GM18909 (cell line): ENCODE measurements around the gene CLTRN.
"Not testable (repeated sequence)": the region's sequence is repeated elsewhere in the genome, so short reads cannot be mapped to it uniquely, and the experiment has no call there.

Source experiments
- ATAC-seq: cut with Tn5 transposase; IDR thresholded peaks from one replicate; pipeline ENCODE4 v1.9.1; 2021; ENCODE audit warnings: mild to moderate bottlenecking; ENCODE audit not compliant: unreplicated experiment, poor library complexity

Gene CLTRN, protein sequence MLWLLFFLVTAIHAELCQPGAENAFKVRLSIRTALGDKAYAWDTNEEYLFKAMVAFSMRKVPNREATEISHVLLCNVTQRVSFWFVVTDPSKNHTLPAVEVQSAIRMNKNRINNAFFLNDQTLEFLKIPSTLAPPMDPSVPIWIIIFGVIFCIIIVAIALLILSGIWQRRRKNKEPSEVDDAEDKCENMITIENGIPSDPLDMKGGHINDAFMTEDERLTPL

DNA sequence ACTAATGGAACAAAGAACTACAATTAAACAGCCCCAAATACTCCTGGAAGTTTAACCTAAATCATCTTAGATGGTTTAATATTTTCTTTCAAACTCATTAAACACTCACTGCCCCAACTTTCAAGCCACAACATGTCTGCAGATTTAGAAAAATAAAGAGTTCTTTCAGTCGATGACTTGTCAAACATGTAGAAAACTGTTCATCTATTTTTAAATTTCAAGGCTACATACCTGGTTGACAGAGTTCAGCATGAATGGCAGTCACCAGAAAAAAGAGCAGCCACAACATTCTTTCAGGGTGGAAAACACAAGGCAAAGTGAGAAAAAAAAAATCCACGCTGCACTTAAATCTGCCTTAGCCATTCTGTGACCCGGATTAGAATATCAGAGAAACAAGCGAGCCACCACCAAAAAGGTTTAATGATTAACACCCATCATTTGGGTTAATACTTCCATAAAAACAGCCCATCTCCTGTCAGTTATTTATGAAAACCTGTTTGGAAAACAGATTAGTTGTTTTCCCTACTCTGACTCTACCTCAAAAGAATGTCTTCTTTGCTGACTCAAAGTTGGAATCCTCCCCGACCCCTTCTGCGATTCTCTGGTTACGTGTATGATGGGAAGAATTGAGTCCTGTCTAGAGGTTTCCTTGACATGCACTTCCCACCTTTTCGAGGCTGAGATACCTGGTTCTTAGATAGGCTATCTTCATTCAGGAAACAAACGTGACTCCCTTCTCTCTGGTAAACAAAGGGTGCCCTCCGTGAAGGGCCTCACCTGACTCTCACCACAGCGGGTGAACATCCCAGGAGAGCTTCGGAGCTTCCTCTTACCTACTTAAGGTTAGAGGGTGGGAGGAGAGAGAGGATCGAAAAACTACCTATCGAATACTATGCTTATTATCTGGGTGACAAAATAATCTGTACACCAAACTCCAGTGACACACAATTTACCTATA lies at the start of gene CLTRN:
Gene CLTRN (minus strand): TSS at position 319 of the 958 bp plus-strand sequence. CDS start 30 bp downstream, at position 289.
- no peak for ATAC-seq

DNA sequence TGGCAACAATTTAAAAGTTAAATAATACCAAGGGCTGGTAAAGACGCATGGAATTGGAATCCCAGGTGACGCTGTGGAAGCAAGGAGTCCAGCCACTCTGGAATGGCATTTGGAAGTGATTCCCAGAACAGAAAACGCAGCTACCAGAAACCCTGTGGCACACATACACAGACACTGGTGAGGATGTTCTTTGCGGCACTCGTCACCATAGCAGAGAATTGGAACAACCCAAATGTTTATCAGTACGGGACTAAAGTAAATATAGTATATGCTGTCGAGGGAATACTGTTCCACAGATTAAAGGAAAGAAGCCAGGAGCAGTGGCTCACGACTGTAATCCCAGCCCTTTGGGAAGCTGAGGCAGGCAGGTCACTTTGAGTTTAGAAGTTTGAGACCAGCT lies 39.7 kb upstream of the CLTRN start:
- not testable (repeated sequence) for ATAC-seq

DNA sequence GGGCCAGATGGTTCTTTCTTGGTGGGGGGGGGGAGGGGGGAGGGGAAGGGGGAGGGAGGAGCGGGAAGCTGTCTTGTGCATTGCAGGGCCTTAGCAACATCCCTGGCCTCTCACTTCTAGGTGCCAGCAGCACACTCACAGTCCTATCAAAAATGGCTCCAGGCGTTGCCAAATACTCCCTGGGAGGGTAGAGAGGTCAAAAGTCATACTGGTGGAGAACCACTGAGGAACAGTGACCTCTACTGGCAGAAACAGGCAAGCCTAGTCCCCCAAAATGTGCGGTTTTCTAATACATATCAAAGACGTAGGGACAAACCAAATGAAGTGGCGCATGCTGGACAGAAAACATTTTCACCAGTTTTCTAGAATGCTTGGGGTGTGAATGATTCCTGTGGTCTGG lies 39.2 kb upstream of the CLTRN start:
- ATAC-seq, result peak; percentile 69

DNA sequence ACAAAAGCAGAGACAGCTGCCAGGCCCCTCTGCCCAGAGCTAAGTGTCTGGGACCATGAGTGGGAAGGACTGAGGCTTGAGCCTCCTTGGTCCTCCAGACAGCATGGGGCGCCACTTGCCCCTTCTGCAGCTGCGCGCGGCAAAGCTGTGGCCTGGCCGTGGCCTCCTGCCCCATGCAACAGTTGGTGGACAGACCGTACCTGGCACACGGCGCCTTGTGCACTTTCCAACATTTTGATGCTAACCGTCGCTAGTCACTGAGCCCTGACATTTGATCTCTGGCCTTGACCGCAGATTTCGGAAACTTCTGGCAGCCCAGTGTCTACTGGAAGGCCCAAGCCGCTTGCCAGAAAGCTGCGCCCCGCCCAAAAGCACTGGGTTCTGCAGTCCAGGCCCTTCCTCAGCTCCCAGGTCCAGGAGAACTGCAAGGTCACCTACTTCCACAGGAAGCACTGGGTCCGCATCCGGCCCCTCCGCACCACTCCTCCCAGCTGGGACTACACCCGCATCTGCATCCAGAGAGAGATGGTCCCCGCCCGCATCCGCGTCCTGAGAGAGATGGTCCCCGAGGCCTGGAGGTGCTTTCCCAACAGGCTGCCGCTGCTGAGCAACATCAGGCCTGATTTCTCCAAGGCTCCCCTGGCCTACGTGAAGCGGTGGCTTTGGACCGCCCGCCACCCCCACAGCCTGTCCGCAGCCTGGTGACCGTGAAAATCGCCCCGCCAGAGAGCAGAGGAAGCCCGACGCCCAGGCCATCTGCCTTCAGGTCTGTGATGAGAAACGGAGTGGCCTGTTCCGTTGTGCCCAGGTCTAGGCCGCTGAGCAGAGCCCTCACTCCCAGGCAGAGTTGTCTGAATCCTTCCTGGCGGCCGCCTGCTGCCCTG lies 38.1 kb upstream of the CLTRN start:
- ATAC-seq, result no peak

DNA sequence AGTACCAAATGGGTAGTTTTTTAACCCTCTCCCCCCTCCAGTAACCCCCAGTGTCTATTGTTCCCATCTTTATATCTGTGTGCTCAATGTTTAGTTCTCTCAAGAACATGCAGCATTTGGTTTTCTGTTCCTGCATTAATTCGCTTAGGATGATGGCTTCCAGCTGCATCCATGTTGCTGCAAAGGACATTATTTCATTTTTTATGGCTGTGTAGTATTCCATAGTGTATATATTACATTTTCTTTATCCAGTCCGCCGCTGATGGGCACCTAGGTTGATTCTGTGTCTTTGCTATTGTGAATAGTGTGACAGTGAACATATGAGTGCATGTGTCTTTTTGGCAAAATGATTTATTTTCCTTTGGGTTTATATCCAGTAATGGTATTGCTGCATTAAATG lies 31.9 kb upstream of the CLTRN start:
- no peak for ATAC-seq

DNA sequence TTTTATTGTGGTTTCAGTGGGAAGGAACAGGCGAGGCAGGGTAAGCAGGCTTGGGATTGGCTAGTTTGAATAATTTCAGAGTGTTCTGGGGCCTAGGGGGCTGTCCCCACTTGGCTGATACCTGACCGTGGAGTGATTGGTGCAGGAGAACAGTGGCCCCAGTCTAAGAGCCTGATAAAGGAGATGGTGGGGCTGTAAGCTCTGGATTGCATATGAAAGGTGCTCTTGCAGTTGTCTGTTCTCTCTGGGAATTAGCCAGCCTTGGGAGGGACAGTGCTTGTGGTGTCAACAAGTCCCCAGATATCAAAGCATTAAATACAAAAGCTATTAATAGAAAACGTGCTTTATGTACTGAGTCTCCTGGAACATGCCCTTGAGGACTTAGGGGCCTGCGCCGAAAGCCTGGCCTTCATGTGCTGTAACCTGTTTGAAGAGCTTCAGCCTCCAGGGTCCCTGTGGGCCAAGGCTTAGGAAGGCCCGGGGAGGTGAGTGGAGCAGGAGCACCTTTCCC lies 30.4 kb upstream of the CLTRN start:
- no peak for ATAC-seq

DNA sequence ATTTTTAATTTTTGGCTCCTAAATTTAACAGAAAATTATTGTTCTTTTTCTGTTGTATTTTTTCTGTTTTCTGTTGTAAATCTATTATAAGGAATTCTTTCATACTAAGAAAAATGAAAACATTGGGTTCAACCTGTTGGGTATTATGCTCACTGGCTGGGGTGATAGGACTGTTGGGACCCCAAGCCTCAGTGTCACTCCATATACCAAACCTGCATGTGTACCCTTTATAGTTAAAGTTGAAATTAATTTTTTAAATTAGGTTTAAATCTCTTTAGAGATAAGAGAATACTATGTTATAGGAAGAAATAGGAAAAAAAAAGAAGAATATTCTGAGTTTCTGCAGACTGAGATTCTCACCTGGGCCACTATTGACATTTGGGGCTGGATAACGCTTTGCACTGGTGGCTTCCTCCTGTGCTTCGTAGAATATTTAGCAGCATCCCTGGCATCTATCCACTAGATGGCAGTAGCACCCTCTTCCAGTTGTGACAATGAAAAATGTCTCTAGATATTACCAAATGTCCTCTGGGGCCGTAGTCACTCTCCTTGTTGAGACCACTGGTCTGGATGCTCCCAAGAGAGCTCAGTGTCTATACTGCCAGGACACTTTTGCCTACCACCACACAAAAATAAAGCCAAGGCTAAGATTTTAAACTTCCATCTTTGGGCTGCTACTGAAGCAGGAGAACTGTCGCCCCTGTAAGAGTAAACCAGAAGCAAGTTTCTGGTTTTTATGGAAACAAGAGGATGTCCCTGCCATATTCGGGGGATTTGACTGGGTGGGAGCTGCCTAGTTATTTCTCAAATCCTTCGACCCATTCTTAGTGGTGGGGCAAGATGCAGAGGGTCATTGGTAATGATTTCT lies 22.4 kb upstream of the CLTRN start:
- peak; percentile 91 for ATAC-seq

DNA sequence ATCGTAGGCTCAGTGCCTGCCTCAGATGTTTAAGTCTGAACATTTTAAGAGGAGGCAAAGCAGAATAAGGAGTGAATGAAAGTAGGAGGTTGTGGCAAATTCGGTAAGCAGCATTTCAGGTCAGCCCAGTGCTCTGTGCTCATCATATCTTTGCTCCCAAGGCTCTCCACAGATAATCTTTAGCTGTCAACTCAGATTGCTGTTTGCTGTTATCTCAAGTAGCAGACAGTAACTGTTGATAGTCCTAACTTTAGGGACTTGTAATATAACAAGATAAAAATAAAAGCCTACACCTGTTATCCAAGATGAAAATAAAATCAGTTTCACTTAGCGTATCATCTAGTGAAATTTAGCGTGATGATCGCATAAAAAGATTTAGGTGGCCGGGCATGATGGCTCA lies 18.6 kb upstream of the CLTRN start:
- no peak for ATAC-seq

DNA sequence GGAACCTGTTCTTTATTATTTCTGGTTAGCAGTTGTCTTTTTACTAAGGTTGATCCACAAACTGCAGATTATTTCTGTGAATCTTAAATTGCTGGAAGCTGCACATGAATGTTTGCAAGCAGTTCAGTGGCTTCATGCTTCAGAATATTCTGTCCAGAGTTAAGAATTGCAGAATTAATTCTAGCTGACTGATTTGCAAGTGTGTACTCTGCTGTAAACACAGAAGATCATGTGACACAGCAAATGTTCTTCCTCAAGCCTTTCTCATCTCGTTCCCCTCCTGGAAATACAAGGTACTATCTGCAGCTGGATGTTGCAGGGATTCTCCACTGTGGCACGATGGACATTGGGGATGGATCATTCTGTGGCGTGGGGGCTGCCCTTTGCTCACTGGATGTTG lies 16.8 kb upstream of the CLTRN start:
- no peak for ATAC-seq

DNA sequence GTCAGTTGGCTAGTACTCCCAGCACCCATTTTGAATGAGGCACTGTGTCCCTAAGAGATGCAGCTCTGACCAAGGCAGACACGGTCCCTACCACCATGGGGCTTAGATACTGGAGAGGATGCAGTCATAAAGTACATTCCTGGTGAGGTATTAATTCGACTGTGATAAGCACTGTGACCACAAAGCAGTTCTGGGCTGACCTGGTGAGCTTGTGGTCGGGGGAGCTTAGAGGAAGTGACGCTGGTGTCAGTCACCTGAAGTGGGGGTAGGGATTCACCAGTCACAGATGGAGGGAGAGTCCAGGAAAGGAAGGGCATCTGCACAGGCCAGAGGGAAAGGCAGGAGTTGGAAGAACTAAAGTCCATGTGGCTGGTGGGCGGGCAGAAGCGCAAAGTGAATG lies 15.8 kb upstream of the CLTRN start:
- peak; percentile 48 for ATAC-seq

DNA sequence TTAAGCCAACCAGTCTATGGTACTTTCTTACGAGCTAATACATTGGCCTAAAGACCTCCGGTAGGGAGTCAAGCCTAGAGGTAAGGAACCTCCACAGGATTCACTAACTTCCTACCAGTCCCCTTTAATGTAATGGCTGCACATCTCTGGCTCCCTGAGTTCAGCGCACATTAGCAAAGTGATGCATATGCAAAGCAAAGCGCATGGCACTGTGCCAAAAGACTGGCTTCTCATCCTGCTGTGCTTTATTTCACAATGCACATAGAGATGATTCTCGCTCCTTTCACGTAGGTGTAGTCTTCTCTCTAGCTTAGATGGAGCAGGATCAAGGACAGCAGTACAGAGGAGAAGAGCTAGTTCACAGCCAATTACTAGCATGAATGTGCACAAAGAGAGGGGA lies 14.6 kb upstream of the CLTRN start:
- no peak for ATAC-seq

DNA sequence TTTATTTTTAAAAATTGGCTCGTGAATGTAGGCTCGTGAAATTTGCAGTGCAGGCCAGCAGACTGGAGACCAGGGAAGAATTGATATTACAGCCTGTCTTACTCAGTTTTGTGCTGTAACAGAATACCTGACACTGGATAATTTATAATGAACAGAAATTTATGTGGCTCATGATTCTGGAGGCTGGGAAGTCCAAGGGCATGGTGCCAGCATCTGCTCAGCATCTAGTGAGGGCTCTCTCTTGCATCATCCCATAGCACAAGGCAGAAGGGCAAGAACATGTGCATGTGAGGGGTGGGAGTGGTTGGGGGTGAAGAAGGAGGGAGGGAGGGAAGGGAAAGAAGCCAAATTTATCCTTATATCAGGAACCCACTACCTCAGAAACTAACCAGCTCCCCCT lies 13.7 kb upstream of the CLTRN start:
- no peak for ATAC-seq

DNA sequence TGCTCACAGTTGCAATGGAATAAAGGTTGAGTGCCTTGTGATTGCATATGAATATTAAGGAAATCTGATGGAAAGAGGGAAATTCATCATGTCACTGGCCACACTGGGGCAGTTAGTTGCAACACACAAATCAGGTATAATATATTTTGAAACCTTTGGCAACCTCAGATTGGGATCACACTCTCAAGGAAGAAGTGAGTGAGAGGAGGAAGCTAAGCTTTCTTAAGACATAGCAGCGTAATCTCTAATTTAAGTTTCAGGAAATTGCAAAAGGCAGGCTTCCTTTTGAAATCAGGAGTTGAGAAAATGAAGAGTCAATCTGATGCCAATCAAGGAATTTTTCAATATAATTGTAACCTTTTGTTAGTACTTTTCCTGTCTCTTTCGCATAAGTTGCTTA lies 12.3 kb upstream of the CLTRN start:
- ATAC-seq, result no peak

DNA sequence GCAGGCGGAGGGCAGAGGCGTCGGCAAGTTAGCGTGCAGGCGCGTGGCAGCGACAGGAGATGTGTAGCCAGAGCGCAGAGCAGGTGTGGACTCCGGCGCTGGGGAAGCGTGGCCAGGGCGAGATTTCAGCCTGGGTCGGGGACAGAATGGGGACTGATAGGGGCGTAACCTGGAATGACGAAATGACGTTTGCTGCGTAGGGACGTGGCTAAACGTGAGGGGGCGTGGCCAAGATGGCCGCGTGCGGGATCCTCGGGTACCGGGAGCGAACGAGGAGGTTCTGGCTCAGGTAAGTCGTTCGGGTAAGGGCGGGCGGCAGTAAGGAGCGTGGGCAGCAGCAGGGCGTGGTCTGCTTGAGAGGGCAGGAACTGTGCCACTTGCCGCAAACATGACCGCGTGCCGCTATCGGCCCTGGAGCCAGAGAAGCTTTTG lies 10.9 kb upstream of the CLTRN start:
- peak; percentile 73 for ATAC-seq

DNA sequence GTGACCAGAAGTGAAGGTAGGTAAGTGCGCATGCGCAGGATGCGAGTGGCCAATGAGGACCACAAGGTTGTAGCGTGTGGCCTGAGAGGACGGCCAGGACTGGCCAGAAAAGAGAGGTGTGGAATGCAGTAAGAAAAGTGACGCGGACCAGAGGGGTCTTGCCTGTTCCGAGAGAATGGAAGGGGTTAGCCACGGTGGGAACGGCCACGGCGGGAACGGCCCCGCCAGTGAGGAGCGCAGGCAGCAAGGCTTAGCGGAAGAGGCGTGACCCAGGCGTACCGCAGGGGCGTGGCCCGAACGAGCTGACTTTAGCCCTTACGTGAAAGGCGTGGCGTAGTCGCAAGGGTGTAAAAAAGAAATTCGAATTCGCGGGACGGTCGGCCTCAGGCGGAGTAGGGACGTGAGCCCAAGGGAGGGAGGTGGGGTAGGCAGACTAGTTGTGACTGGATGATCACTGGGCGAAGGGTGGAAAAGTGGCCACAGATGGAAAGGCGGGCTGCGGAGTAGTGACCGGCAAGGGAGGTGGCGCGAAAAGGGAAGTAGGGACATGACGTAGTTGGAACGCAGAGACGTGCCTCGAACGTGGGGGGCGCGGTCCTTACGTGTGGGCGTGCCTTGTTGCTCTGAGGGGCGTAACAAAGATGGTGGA lies 10.4 kb upstream of the CLTRN start:
- peak; percentile 84 for ATAC-seq

DNA sequence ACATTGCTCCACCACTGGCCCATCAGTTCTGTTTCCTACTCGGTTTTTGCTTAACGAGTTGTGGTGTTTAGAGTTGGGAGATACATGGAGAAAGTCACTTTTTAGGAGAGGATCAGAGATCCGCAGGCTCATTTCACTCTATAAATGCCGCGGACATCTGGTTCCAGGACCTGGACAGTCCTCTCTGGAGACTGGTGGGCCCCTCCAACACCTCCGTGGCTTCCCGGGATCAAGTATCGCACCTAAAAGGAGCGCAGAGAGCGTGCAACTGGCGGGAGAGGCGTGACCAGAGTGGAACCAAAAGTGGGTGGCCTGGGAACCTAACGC lies 9.9 kb upstream of the CLTRN start:
- ATAC-seq, result no peak

DNA sequence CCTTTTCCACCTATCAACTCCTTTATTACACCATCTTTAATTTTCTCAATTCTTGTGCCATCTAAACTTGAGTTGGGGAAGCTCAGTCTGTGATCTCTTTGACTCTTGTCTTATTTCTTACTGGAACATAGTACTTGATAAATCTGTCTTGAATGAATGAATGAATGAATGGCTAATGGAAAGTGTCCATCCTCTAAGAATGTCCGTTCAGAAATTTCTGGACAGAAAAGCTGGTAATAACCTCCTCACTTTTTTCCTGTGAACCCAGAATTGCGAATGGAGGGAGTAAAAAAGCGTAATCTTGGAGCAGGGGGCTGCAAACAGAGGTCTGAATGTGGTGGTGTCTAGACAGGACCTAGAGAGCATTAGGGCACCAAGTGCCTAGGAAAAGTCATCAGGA lies 9.4 kb upstream of the CLTRN start:
- ATAC-seq, result no peak

DNA sequence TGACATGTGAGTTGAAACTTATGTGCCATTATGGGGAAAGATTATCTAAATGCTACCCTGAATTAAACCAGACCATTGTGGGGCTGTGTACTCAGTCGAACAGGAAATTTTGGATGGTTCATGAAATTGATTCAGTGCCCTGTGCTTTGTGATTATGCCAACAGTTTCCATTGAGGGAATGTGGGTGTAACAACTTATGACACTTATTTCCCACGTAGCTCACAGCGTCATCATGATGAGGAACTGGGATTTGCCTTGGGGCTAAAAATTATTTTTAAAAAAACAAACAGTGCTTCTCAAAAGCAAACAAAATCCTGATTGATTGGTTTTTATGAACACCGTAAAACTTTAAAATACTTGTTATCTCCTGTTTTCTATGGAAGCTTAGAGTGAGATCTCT lies 8.3 kb upstream of the CLTRN start:
- ATAC-seq, result no peak

DNA sequence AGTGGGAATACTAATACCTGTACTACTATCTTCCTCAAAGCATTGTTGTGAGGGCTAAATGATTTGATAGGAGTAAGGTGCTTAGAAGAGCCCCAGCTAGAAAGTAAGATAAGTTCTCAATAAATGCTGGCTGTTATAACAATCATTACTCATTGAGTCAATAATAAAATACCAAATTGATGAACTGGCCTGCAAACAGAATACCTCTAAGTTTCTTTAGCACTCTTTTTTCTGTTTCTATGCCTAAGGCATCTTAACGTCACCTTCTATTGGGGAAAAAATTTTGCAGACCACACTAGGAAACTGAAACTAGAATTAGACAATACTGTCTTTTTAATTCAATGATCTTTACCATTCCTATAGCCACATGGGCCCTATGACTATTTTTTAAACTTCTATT lies 1.2 kb downstream of the CLTRN start:
- no peak for ATAC-seq
